NT2/D1 (cell line): ENCODE data around the gene PKN1.

Experiments used
- SUZ12 ChIP-seq: IDR thresholded peaks from 2 replicates; pipeline ENCODE4 v1.6.1; 2011; ENCODE audit not compliant: insufficient read length, insufficient read depth; ENCODE audit errors: extremely low read depth
- YY1 ChIP-seq: IDR thresholded peaks from 2 replicates; pipeline ENCODE4 v1.6.1; 2011; ENCODE audit not compliant: insufficient read length, insufficient read depth
- ZNF274 ChIP-seq: IDR thresholded peaks from 2 replicates; pipeline ENCODE4 v1.6.1; 2011; ENCODE audit warnings: mild to moderate bottlenecking, low read depth, low read length

- no peak for TF ChIP-seq SUZ12
- TF ChIP-seq YY1: no peak
- no peak for TF ChIP-seq ZNF274
These were observed 5.6 kb upstream of the PKN1 start for GRCh38 chr19:14427461-14427860.
